ENCODE results near the gene RPL15.

The RPL15 gene

DNA sequence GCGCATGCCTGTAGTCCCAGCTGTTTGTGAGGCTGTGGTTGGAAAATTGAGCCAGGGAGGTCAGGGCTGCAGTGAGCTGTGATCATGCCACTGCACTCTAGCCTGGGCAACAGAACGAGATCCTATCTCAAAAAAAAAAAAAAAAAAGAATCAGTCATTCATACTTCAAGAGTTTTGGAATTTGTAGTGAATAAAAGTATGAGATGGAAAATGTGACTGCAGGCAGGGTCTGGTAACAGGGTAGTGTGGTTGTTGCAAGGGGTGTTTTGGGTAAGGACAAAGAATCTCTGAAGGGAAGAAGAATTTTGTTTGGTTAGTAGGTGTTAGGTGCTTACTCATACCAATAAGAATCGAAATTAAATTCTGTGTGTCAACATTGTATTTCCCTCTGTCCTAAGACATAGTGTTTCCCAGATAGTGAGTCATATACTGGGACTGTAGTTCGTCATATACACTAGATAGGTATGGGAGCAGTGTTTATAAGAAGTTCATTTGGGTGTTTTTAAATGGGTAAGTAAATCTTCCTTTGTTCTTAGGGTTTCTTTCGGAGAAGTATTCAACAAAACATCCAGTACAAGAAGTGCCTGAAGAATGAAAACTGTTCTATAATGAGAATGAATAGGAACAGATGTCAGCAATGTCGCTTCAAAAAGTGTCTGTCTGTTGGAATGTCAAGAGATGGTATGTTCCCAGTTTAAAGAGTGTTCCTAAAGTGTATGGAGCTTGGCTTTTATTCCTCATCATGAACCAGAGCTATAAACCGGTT is 42.4 kb downstream of the RPL15 start:
- no peak for DNase-seq (ENCODE audit: extremely low read depth in 1 of 2, low read depth in 1 of 2)

DNA sequence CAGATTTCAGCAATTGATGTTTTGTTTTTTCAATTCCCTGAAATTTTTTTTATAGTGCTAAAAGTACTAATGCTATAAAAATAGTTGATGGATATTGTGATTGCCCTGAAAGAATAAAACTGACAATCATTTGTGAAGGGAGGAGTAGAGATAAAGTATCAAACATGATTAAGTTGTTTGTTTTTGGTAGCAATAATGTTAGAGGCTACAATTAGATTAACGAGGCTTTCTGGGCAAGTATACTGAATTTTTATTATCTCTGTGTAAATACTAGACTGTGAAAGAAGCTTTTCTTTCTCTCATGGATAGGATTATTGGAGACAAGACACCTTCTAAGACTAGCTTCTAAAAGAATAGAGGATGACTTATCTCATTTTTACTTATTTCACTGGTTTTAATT is 43.7 kb downstream of the RPL15 start:
- no peak for DNase-seq (ENCODE audit: extremely low read depth in 1 of 2, low read depth in 1 of 2)

DNA sequence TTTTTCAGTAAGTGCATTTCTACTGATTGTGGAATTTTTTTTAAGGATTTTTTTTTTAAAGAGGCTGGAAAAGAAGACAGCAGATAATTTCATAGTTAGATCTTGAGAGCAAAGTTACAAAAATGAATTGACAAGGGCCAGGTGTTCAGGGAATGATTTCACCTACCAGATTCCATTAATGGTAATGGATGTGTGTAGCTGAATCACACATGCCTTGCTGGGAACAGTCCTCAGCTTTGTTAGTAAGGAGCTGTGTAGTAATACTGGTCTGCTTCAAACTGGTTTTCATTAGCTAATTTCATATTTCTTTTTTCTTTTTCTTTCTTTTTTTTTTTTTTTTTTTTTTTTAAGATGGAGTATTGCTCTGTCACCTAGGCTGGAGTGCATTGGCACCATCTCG is 44.1 kb downstream of the RPL15 start:
- DNase-seq (ENCODE audit: extremely low read depth in 1 of 2, low read depth in 1 of 2): no peak

DNA sequence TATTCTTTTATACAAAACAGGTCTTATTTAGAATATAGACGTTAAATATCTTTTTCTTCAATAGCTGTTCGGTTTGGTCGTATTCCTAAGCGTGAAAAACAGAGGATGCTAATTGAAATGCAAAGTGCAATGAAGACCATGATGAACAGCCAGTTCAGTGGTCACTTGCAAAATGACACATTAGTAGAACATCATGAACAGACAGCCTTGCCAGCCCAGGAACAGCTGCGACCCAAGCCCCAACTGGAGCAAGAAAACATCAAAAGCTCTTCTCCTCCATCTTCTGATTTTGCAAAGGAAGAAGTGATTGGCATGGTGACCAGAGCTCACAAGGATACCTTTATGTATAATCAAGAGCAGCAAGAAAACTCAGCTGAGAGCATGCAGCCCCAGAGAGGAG is 45.0 kb downstream of the RPL15 start:
- DNase-seq (ENCODE audit: extremely low read depth in 1 of 2, low read depth in 1 of 2): no peak

DNA sequence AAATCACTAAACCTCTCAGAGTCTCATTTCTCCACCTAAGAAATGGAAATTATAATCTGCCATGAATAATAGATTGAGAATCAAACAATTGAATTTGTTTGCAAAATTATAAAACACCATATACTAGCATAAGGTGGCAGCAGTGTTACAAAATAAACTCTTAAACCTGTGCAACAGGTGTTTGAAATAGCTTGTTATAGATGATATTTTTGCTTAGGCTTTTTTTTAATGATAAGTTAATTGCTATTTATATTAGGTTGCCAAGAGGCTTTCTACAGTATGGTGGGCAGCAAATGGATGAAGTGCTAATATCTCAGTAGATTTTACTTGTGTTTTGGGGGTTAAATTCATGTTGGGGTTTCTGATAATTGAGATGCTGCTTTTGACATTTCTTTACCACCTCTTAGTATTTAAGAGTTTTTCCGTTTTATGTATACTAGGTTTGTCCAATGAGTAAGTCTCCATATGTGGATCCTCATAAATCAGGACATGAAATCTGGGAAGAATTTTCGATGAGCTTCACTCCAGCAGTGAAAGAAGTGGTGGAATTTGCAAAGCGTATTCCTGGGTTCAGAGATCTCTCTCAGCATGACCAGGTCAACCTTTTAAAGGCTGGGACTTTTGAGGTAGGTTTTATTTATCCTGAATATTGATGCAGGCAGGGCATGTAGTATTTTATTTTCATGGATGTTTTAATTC is 47.8 kb downstream of the RPL15 start:
- no peak for DNase-seq (ENCODE audit: extremely low read depth in 1 of 2, low read depth in 1 of 2)

DNA sequence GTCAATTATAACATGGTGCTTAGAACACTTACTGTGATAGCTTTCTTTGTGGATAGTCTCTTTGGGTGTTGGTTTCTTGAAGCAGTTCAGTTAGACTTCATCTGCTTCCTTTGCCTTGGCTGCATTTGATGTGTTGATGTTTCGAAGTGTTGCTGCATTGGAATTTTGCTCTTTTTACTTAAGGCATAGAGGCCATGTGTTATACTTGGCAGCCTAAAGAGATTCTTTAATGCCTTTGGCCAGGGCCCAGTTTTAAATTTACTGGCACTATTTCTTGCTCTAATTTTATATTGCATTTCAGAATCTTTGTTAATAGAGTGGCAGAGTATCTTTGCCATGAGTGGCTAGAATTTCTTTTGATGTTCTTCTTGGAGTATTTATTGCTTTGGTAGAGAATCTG is 49.4 kb downstream of the RPL15 start:
- DNase-seq (ENCODE audit: extremely low read depth in 1 of 2, low read depth in 1 of 2): no peak

DNA sequence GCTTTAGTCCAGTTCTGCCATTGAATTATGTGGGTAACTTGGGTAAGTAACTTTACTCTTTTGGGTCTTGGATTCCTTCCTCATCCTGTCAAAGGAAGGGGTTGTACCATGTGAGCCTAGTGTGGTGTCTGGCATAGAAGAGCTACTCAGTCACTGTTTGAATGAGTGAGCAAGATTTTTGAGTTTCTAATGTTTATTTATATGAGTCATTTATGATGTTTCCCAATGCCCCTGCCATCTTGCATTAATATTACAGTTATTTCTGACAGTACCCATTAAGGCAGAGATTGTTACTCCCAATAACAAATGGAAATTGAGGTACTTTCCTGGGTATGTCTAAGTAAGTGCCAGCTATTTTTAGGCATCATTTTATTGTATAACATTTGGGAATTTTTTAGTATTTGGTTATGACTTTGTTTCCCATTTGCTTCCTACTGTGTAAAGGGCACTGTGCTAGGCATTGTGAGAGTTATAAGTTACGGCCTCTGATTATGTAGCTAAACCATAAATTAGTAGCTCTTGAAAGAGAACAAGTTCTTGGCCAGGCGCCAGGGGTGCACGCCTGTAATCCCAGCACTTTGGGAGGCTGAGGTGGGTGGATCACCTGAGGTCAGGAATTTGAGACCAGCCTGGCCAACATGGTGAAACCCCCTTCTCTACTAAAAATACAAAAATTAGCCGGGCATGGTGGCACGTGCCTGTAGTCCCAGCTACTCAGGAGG is 51.7 kb downstream of the RPL15 start:
- no peak for DNase-seq (ENCODE audit: extremely low read depth in 1 of 2, low read depth in 1 of 2)

DNA sequence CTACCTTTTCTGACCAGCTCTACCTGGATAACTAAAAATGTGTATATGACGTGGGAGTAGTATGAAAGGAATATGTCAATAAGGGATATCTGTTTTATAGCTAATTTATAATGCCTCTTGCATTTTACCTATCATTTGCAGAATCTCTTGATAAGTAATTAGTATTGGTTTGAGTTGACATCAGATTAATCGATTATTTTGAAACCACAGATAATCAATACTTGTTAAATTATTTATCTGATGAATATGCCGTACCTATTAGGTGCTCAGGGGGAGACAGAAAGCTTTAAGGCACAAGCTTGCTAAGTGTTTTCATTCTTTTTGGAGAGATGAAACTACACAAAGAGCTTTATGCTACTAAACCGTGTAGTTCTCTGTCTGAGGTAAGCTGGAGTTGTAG is 52.5 kb downstream of the RPL15 start:
- DNase-seq (ENCODE audit: extremely low read depth in 1 of 2, low read depth in 1 of 2): no peak
